ENCODE measurements around the gene WDR73. TPM values are rescaled to one million over a fixed set of nuclear protein-coding genes. Genes with fewer than 3 reads are reported as not detected.

The WDR73 gene
- total RNA-seq, 1 experiment from 2014 or later: 35.7 TPM

GRCh38 chr15:84666373-84666772 is 12.3 kb upstream of the WDR73 start:
- no peak overlapping the region for H2AFZ ChIP-seq (ENCODE audit: low read length)
- H3K27me3 ChIP-seq (ENCODE audit: low read length): no peaks in the 10 kb centered on the region
- no peaks in the 10 kb centered on the region for H3K9me2 ChIP-seq (replicated peaks; ENCODE audit: insufficient read depth, low read length)
- H3K9ac ChIP-seq (ENCODE audit: low read length): no peak overlapping the region
- no peaks in the 10 kb centered on the region for H3K9me3 ChIP-seq (ENCODE audit: low read length)
- H3K4me1 ChIP-seq (ENCODE audit: low read length): no peaks in the 10 kb centered on the region
- no peaks in the 10 kb centered on the region for H3K79me2 ChIP-seq (ENCODE audit: low read length)
- H4K20me1 ChIP-seq (ENCODE audit: insufficient read depth, low read depth, low read length): no peaks in the 10 kb centered on the region
- H3K4me3 ChIP-seq (ENCODE audit: low read length): no peak overlapping the region
- no peak overlapping the region for H3K27ac ChIP-seq (ENCODE audit: low read length)
- no peak overlapping the region for H3K4me2 ChIP-seq (ENCODE audit: low read depth, low read length, poor library complexity, severe bottlenecking)
- H3K36me3 ChIP-seq (ENCODE audit: insufficient read depth, low read length): peaks cover 13% of the 10 kb centered on the region; the same call in 1 of the 2 replicates
- no peak for DNase-seq

- DNase-seq: no peak
- no peaks in the 10 kb centered on the region for H3K9me3 ChIP-seq (ENCODE audit: low read length)
- H3K4me3 ChIP-seq (ENCODE audit: low read length): no peak overlapping the region
Measured at GRCh38 chr15:84661001-84661400, 6.9 kb upstream of the WDR73 start.

GRCh38 chr15:84659904-84660781 is 6.1 kb upstream of the WDR73 start:
- no peak overlapping the region for H2AFZ ChIP-seq (ENCODE audit: low read length)
- H3K79me2 ChIP-seq (ENCODE audit: low read length): no peaks in the 10 kb centered on the region
- H3K9me3 ChIP-seq (ENCODE audit: low read length): no peaks in the 10 kb centered on the region
- peak overlapping the region; percentile 95 for H3K4me2 ChIP-seq (ENCODE audit: low read depth, low read length, poor library complexity, severe bottlenecking)
- DNase-seq: no peak
- H3K27ac ChIP-seq (ENCODE audit: low read length): no peak overlapping the region
- peaks cover 37% of the 10 kb centered on the region for H3K4me1 ChIP-seq (ENCODE audit: low read length)
- H4K20me1 ChIP-seq (ENCODE audit: insufficient read depth, low read depth, low read length): no peaks in the 10 kb centered on the region
- H3K27me3 ChIP-seq (ENCODE audit: low read length): no peaks in the 10 kb centered on the region
- H3K9ac ChIP-seq (ENCODE audit: low read length): peak overlapping the region; percentile 79; the same call in 1 of the 2 replicates
- no peaks in the 10 kb centered on the region for H3K36me3 ChIP-seq (ENCODE audit: insufficient read depth, low read length)
- H3K4me3 ChIP-seq (ENCODE audit: low read length): no peak overlapping the region
- no peaks in the 10 kb centered on the region for H3K9me2 ChIP-seq (replicated peaks; ENCODE audit: insufficient read depth, low read length)

More at GRCh38 chr15:84661001-84661400, 6.9 kb upstream of the WDR73 start:
- H3K4me1 ChIP-seq (ENCODE audit: low read length): peaks cover 35% of the 10 kb centered on the region
- H4K20me1 ChIP-seq (ENCODE audit: insufficient read depth, low read depth, low read length): no peaks in the 10 kb centered on the region
- H3K9me2 ChIP-seq (replicated peaks; ENCODE audit: insufficient read depth, low read length): no peaks in the 10 kb centered on the region
- no peak overlapping the region for H3K4me2 ChIP-seq (ENCODE audit: low read depth, low read length, poor library complexity, severe bottlenecking)
- H3K27me3 ChIP-seq (ENCODE audit: low read length): no peaks in the 10 kb centered on the region
- no peak overlapping the region for H2AFZ ChIP-seq (ENCODE audit: low read length)
- no peaks in the 10 kb centered on the region for H3K79me2 ChIP-seq (ENCODE audit: low read length)
- H3K27ac ChIP-seq (ENCODE audit: low read length): no peak overlapping the region
- H3K36me3 ChIP-seq (ENCODE audit: insufficient read depth, low read length): no peaks in the 10 kb centered on the region
- H3K9ac ChIP-seq (ENCODE audit: low read length): no peak overlapping the region

GRCh38 chr15:84658788-84659411 is 4.8 kb upstream of the WDR73 start:
- peaks cover under 1% of the 10 kb centered on the region; the same call in 1 of the 2 replicates for H3K79me2 ChIP-seq (ENCODE audit: low read length)
- peak overlapping the region; percentile 55 for H2AFZ ChIP-seq (ENCODE audit: low read length)
- H3K9me3 ChIP-seq (ENCODE audit: low read length): no peaks in the 10 kb centered on the region
- no peaks in the 10 kb centered on the region for H3K27me3 ChIP-seq (ENCODE audit: low read length)
- H3K9me2 ChIP-seq (replicated peaks; ENCODE audit: insufficient read depth, low read length): no peaks in the 10 kb centered on the region
- DNase-seq: peak; percentile 63
- no peaks in the 10 kb centered on the region for H3K36me3 ChIP-seq (ENCODE audit: insufficient read depth, low read length)
- H4K20me1 ChIP-seq (ENCODE audit: insufficient read depth, low read depth, low read length): no peaks in the 10 kb centered on the region
- H3K4me2 ChIP-seq (ENCODE audit: low read depth, low read length, poor library complexity, severe bottlenecking): peak overlapping the region; percentile 95
- H3K9ac ChIP-seq (ENCODE audit: low read length): peak overlapping the region; percentile 79
- H3K4me1 ChIP-seq (ENCODE audit: low read length): peaks cover 41% of the 10 kb centered on the region
- peak overlapping the region; percentile 68 for H3K4me3 ChIP-seq (ENCODE audit: low read length)
- peak overlapping the region; percentile 73 for H3K27ac ChIP-seq (ENCODE audit: low read length)

- Histone ChIP-seq H2AFZ (ENCODE audit: low read length) (peak within 1 kb of the TSS; percentile 55), H3K9me3 (ENCODE audit: low read length) (no peaks in the 10 kb centered on the region), H3K4me2 (ENCODE audit: low read depth, low read length, poor library complexity, severe bottlenecking) (peak within 1 kb of the TSS; percentile 95), H3K4me3 (ENCODE audit: low read length) (peak within 1 kb of the TSS; percentile 68), H3K4me1 (ENCODE audit: low read length) (peaks cover 44% of the 10 kb centered on the region), H4K20me1 (ENCODE audit: insufficient read depth, low read depth, low read length) (no peaks in the 10 kb centered on the region), H3K27ac (ENCODE audit: low read length) (peak within 1 kb of the TSS; percentile 73), H3K9ac (ENCODE audit: low read length) (peak within 1 kb of the TSS; percentile 79), H3K36me3 (ENCODE audit: insufficient read depth, low read length) (no peaks in the 10 kb centered on the region), H3K79me2 (ENCODE audit: low read length) (peaks cover 7% of the 10 kb centered on the region), H3K9me2 (replicated peaks; ENCODE audit: insufficient read depth, low read length) (no peaks in the 10 kb centered on the region), H3K27me3 (ENCODE audit: low read length) (no peaks in the 10 kb centered on the region)
- peak; percentile 95 for DNase-seq
Measured at GRCh38 chr15:84658080-84658787, 4.2 kb upstream of the WDR73 start, which contains the start of gene NMB. Gene NMB (minus strand): TSS chr15:84658199. CDS start chr15:84658152, 47 bp downstream.

- Histone ChIP-seq H3K4me1 (ENCODE audit: low read length) (peaks cover 49% of the 10 kb centered on the region), H4K20me1 (ENCODE audit: insufficient read depth, low read depth, low read length) (no peaks in the 10 kb centered on the region), H3K9me3 (ENCODE audit: low read length) (no peaks in the 10 kb centered on the region), H3K9me2 (replicated peaks; ENCODE audit: insufficient read depth, low read length) (no peaks in the 10 kb centered on the region), H3K27ac (ENCODE audit: low read length) (no peak overlapping the region), H3K4me2 (ENCODE audit: low read depth, low read length, poor library complexity, severe bottlenecking) (peak overlapping the region; percentile 95), H3K27me3 (ENCODE audit: low read length) (no peaks in the 10 kb centered on the region), H3K36me3 (ENCODE audit: insufficient read depth, low read length) (peaks cover 1% of the 10 kb centered on the region; the same call in 1 of the 2 replicates), H3K4me3 (ENCODE audit: low read length) (peak overlapping the region; percentile 68), H3K79me2 (ENCODE audit: low read length) (peaks cover 12% of the 10 kb centered on the region), H3K9ac (ENCODE audit: low read length) (peak overlapping the region; percentile 79), H2AFZ (ENCODE audit: low read length) (no peak overlapping the region)
- DNase-seq: no peak
Measured at GRCh38 chr15:84657748-84658079, 3.6 kb upstream of the WDR73 start.

- Histone ChIP-seq H3K36me3 (ENCODE audit: insufficient read depth, low read length) (peaks cover 9% of the 10 kb centered on the region), H3K27me3 (ENCODE audit: low read length) (no peaks in the 10 kb centered on the region), H3K4me2 (ENCODE audit: low read depth, low read length, poor library complexity, severe bottlenecking) (no peak overlapping the region), H4K20me1 (ENCODE audit: insufficient read depth, low read depth, low read length) (no peaks in the 10 kb centered on the region), H3K9ac (ENCODE audit: low read length) (no peak overlapping the region), H3K27ac (ENCODE audit: low read length) (no peak overlapping the region), H3K79me2 (ENCODE audit: low read length) (peaks cover 19% of the 10 kb centered on the region), H3K9me2 (replicated peaks; ENCODE audit: insufficient read depth, low read length) (no peaks in the 10 kb centered on the region), H2AFZ (ENCODE audit: low read length) (no peak overlapping the region), H3K4me3 (ENCODE audit: low read length) (peak overlapping the region; percentile 68; the same call in 1 of the 2 replicates), H3K9me3 (ENCODE audit: low read length) (no peaks in the 10 kb centered on the region), H3K4me1 (ENCODE audit: low read length) (peaks cover 56% of the 10 kb centered on the region)
- no peak for DNase-seq
Measured at GRCh38 chr15:84656972-84657371, 2.9 kb upstream of the WDR73 start.

All from Karpas-422 (cell line).